T-helper 1 cell (primary cell): ENCODE data around the gene ABCB6.
A peak's percentile ranks its signal among the peaks of the same experiment; 100 is the strongest.

ENCODE experiments used
- DNase-seq, 5 donors: peaks; one replicate each; pipeline ENCODE4 v3.0.0-alpha.2; 2012 to 2020

ABCB6 gene

GRCh38 chr2:219165058-219165911 is 53.5 kb downstream of the ABCB6 start:
- DNase-seq = no peak

- DNase-seq = no peak
Measured at GRCh38 chr2:219163156-219163555, 55.6 kb downstream of the ABCB6 start.

GRCh38 chr2:219161097-219161496 is 57.7 kb downstream of the ABCB6 start:
- DNase-seq = no peak

GRCh38 chr2:219160186-219161017 is 58.4 kb downstream of the ABCB6 start, which contains the start of gene NHEJ1:
Gene NHEJ1 (minus strand): TSS chr2:219160815. CDS start chr2:219158362, 2,453 bp downstream.
- peak; percentile 78 to 92 (median 84) for DNase-seq
